B cell (primary cell): ENCODE data around the gene AXL.

ENCODE experiments used
- CTCF ChIP-seq: fragments of 200-600 bp; IDR thresholded peaks from one replicate; pipeline ENCODE4 v1.8.0; 2022; ENCODE audit warnings: antibody characterized with exemption, mild to moderate bottlenecking
- EZH2 ChIP-seq: IDR thresholded peaks from 2 replicates; pipeline ENCODE4 v1.6.1; 2012; ENCODE audit warnings: borderline replicate concordance, low read depth, mild to moderate bottlenecking, moderate library complexity, low read length; ENCODE audit not compliant: insufficient read depth, poor library complexity, severe bottlenecking

GRCh38 chr19:41253660-41254059 lies 34.6 kb downstream of the AXL start:
- TF ChIP-seq CTCF, result no peak
- no peak for TF ChIP-seq EZH2
